NT2/D1 (cell line): ENCODE data around the gene MT1G.

Experiments
- SUZ12 ChIP-seq: IDR thresholded peaks from 2 replicates; pipeline ENCODE4 v1.6.1; 2011; ENCODE audit not compliant: insufficient read length, insufficient read depth; ENCODE audit errors: extremely low read depth
- YY1 ChIP-seq: IDR thresholded peaks from 2 replicates; pipeline ENCODE4 v1.6.1; 2011; ENCODE audit not compliant: insufficient read length, insufficient read depth

- no peak for TF ChIP-seq SUZ12
- no peak for TF ChIP-seq YY1
Observed at GRCh38 chr16:56690420-56691122, 22.7 kb upstream of the MT1G start.
